Measurements from ENCODE around the gene EPYC.

The EPYC gene, protein sequence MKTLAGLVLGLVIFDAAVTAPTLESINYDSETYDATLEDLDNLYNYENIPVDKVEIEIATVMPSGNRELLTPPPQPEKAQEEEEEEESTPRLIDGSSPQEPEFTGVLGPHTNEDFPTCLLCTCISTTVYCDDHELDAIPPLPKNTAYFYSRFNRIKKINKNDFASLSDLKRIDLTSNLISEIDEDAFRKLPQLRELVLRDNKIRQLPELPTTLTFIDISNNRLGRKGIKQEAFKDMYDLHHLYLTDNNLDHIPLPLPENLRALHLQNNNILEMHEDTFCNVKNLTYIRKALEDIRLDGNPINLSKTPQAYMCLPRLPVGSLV

DNA sequence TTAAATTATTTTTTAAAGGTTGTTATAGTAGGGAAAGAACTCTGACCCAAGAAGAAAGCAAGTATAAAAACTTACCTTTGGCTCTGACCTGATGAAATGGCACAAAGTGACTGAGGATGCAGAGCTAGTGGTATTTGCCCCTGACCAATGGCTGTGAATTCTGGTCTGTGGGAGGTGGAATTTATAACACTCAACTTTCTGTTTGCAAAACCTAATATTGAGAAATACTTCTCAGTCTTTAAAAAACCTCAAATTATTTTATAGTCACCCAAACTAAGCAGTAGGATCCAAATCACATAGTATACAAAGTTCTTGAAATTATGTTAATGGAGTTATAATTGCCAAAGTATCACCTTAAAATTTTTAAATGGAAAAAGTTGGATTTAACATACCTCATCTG, at the start of gene EPYC:
TSS of gene EPYC (minus strand) at position 101 of the 400 bp plus-strand sequence. CDS start 2,407 bp downstream, outside the sequence.
- no peaks in the 10 kb centered on the region for H3K4me1 ChIP-seq (ENCODE audit: control insufficient read depth, insufficient read depth, low read length)
- no peak for DNase-seq (ENCODE audit: low read depth, low spot score)
- no peak within 1 kb of the TSS for H3K4me3 ChIP-seq (ENCODE audit: low read length)
- H3K36me3 ChIP-seq (ENCODE audit: control insufficient read depth, insufficient read depth, low read length) = no peaks in the 10 kb centered on the region
- no peaks in the 10 kb centered on the region for H3K9me3 ChIP-seq (ENCODE audit: control insufficient read depth, insufficient read depth, low read length)
- no peak within 1 kb of the TSS for H3K27ac ChIP-seq (ENCODE audit: low read length)
- no peaks in the 10 kb centered on the region for H3K27me3 ChIP-seq (ENCODE audit: control insufficient read depth, insufficient read depth, low read length)

DNA sequence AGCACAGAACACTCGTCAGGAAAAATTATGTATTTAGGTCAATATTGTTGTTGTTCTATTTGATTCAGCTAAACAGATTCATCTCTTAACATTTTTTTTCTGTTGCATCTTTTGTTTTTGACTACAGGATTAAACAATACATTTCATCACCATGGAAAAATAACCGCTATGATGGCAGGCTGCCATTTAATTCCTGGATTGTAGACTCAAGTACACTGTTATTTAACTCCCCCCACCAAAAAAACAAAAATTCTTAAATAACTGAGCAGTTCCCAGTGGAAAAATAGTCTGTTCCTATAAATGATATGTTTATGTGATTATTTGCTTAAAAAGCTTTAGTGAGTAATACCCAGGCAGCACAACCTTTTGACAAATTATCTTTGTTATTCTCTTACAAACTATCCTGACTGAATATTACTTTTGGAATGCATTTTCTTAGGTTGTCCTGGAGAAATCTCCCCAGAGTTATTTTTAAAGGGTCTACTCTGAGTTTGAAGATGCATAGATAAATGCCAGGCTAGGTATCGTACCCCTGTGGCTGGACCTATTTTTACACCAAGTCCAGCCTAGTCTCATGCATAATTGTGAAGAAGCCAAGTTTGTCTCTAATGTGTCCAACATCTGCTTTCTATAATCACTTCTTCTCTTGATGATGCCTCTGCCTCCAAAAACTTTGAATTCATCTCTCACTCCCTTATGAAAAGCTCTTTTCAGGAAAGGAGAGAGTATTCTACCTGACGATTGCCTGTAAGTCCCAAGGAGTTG, 49.4 kb upstream of the EPYC start:
- Histone ChIP-seq H3K27ac (ENCODE audit: low read length) (no peak overlapping the region), H3K36me3 (ENCODE audit: control insufficient read depth, insufficient read depth, low read length) (no peaks in the 10 kb centered on the region), H3K27me3 (ENCODE audit: control insufficient read depth, insufficient read depth, low read length) (no peaks in the 10 kb centered on the region), H3K4me1 (ENCODE audit: control insufficient read depth, insufficient read depth, low read length) (no peaks in the 10 kb centered on the region), H3K4me3 (ENCODE audit: low read length) (no peak overlapping the region), H3K9me3 (ENCODE audit: control insufficient read depth, insufficient read depth, low read length) (no peaks in the 10 kb centered on the region)
- no peak for DNase-seq (ENCODE audit: low read depth, low spot score)
- WGBS (ENCODE audit: insufficient coverage, insufficient read length) = no CpG with 5 or more reads among the region's 4 CpGs

DNA sequence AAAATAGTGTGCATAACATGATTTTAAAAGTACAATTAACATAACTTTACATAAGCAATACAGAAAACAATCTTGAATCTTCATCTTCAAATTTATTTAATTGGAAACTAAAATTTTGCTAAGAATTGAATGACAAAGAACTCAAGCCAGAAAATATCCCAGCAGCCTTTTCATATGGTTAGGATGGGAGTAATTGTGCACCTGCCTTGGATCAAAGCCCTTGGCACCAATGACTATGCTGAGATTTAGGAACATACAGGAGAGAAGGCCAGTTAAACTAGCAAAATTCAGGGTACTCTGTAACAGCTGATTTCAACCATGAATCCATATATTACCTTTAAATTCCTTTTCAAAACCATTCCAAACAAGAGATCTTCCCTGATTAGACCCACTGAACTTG, 47.3 kb upstream of the EPYC start:
- Histone ChIP-seq H3K4me3 (ENCODE audit: low read length) (no peak overlapping the region), H3K36me3 (ENCODE audit: control insufficient read depth, insufficient read depth, low read length) (no peaks in the 10 kb centered on the region), H3K9me3 (ENCODE audit: control insufficient read depth, insufficient read depth, low read length) (no peaks in the 10 kb centered on the region), H3K27me3 (ENCODE audit: control insufficient read depth, insufficient read depth, low read length) (no peaks in the 10 kb centered on the region), H3K27ac (ENCODE audit: low read length) (no peak overlapping the region), H3K4me1 (ENCODE audit: control insufficient read depth, insufficient read depth, low read length) (no peaks in the 10 kb centered on the region)
- DNase-seq (ENCODE audit: low read depth, low spot score) = no peak

DNA sequence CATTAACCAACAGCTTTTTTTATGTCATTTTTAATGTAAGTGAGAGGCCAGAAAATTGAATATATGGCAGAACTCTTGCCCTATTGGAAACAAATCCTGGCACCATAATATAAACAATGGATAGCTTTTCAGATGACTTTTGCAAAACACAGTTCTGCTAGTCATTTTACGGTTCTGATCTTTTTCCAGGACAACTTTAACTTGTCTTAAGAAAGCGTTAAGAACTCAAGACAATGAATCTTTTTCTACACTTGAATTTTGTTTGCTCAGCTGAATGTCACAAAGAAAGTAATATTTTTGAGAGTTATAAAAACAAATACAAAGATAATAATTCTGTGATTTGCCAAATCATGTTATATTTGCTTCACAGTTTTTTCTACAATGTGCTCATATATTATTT, 39.8 kb upstream of the EPYC start:
- no peak overlapping the region for H3K4me3 ChIP-seq (ENCODE audit: low read length)
- H3K36me3 ChIP-seq (ENCODE audit: control insufficient read depth, insufficient read depth, low read length) = no peaks in the 10 kb centered on the region
- no peaks in the 10 kb centered on the region for H3K9me3 ChIP-seq (ENCODE audit: control insufficient read depth, insufficient read depth, low read length)
- no peak for DNase-seq (ENCODE audit: low read depth, low spot score)
- no peaks in the 10 kb centered on the region for H3K4me1 ChIP-seq (ENCODE audit: control insufficient read depth, insufficient read depth, low read length)
- WGBS (ENCODE audit: insufficient coverage, insufficient read length) = no CpG with 5 or more reads among the region's 2 CpGs
- H3K27me3 ChIP-seq (ENCODE audit: control insufficient read depth, insufficient read depth, low read length) = no peaks in the 10 kb centered on the region
- H3K27ac ChIP-seq (ENCODE audit: low read length) = no peak overlapping the region

DNA sequence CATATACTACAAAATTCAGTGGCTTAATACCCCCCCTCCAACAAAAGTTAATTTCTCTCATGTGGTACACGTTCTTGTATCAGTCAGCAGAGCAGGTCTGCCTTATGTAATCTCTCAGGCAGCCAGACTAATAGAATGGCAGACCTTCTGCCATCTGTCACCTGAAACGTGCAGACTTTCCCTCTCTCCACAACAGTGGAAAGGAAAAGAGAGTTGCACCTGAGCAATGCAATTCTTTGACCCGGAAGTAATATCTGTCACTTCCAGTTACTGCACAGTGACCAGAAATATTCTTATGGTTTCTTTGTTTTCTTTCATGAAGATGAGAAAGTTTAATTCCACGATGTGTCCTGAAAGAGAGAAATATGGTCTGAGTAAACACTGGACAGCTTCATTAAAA, 38.6 kb upstream of the EPYC start:
- H3K4me3 ChIP-seq (ENCODE audit: low read length) = no peak overlapping the region
- no CpG with 5 or more reads among the region's 4 CpGs for WGBS (ENCODE audit: insufficient coverage, insufficient read length)
- no peaks in the 10 kb centered on the region for H3K36me3 ChIP-seq (ENCODE audit: control insufficient read depth, insufficient read depth, low read length)
- H3K4me1 ChIP-seq (ENCODE audit: control insufficient read depth, insufficient read depth, low read length) = no peaks in the 10 kb centered on the region
- H3K27ac ChIP-seq (ENCODE audit: low read length) = no peak overlapping the region
- H3K9me3 ChIP-seq (ENCODE audit: control insufficient read depth, insufficient read depth, low read length) = no peaks in the 10 kb centered on the region
- no peak for DNase-seq (ENCODE audit: low read depth, low spot score)
- H3K27me3 ChIP-seq (ENCODE audit: control insufficient read depth, insufficient read depth, low read length) = no peaks in the 10 kb centered on the region

DNA sequence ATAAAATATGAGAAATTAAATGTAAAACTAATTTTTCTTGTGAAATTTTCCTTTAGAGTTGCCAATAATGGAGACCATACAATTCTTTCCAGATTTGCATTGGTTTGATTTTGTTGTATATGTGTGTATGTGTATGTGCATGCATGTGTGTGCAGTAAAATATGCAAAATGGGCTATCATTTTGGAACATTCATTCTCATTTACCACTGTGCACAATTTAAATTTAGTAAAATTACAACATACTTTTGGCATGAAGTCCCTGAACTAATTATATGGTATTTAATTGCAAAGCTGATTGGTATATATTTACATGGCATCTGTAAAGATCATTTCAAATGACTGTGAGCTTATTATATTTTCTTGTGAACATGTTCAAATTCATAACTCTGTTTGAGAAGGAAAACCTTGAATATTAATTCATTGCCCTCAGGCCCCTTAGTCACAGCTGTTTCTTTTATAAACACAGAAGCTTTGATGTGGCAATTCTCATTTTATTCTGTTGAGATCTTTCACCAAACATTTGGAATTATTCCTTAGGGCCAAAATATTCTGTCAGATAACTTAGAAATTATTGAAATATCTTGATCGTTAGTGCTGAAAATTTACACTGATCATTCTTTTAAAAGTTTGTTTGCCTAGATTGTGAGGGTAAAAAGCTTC, 35.5 kb upstream of the EPYC start:
- Histone ChIP-seq H3K9me3 (ENCODE audit: control insufficient read depth, insufficient read depth, low read length) (no peaks in the 10 kb centered on the region), H3K36me3 (ENCODE audit: control insufficient read depth, insufficient read depth, low read length) (no peaks in the 10 kb centered on the region), H3K27ac (ENCODE audit: low read length) (no peak overlapping the region), H3K27me3 (ENCODE audit: control insufficient read depth, insufficient read depth, low read length) (no peaks in the 10 kb centered on the region), H3K4me3 (ENCODE audit: low read length) (no peak overlapping the region), H3K4me1 (ENCODE audit: control insufficient read depth, insufficient read depth, low read length) (no peaks in the 10 kb centered on the region)
- no peak for DNase-seq (ENCODE audit: low read depth, low spot score)
- WGBS (ENCODE audit: insufficient coverage, insufficient read length) = no CpG with 5 or more reads among the region's 1 CpG

DNA sequence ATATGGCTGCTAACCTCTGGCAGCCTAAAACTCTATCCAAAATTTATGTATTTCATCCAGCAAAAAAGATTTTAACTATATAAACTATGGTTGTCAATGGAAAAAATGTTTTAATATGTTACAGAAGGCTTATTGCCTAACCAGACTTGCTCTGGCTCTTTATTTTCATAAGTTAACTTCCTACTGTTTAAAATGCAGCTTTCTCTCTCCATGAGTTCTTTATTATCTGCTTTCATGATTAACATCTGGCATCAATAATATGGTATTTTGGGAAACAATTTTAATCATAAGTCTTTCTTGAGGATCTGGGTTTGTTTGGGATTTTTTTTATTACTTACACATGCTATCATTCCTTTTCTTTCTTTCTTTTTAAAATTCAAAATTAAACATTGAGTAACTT, 32.5 kb upstream of the EPYC start:
- Histone ChIP-seq H3K9me3 (ENCODE audit: control insufficient read depth, insufficient read depth, low read length) (no peaks in the 10 kb centered on the region), H3K4me1 (ENCODE audit: control insufficient read depth, insufficient read depth, low read length) (no peaks in the 10 kb centered on the region), H3K27me3 (ENCODE audit: control insufficient read depth, insufficient read depth, low read length) (no peaks in the 10 kb centered on the region), H3K36me3 (ENCODE audit: control insufficient read depth, insufficient read depth, low read length) (no peaks in the 10 kb centered on the region), H3K4me3 (ENCODE audit: low read length) (no peak overlapping the region), H3K27ac (ENCODE audit: low read length) (no peak overlapping the region)
- DNase-seq (ENCODE audit: low read depth, low spot score) = no peak

DNA sequence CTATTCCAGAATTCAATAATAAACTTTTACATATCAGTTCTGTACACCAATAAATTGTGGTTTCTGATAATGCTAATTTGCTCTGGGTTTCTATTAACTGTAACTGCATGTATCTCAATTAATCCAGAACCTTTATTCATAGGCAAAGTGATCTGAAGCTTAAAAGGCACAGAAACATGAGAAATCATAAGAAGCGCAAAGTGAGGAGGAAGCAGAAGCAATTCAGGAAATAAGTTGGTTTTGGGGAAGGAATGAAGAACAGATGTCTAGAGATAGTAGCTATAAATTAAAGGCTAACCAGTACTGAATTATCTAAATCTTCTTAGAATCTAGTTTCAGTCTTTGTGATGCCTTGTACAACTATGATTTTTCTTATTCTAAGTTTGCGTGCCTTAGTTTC, 28.5 kb upstream of the EPYC start:
- H3K4me3 ChIP-seq (ENCODE audit: low read length) = no peak overlapping the region
- WGBS (ENCODE audit: insufficient coverage, insufficient read length) = no CpG with 5 or more reads among the region's 2 CpGs
- no peaks in the 10 kb centered on the region for H3K27me3 ChIP-seq (ENCODE audit: control insufficient read depth, insufficient read depth, low read length)
- H3K27ac ChIP-seq (ENCODE audit: low read length) = no peak overlapping the region
- H3K4me1 ChIP-seq (ENCODE audit: control insufficient read depth, insufficient read depth, low read length) = no peaks in the 10 kb centered on the region
- no peak for DNase-seq (ENCODE audit: low read depth, low spot score)
- H3K9me3 ChIP-seq (ENCODE audit: control insufficient read depth, insufficient read depth, low read length) = no peaks in the 10 kb centered on the region
- H3K36me3 ChIP-seq (ENCODE audit: control insufficient read depth, insufficient read depth, low read length) = no peaks in the 10 kb centered on the region

DNA sequence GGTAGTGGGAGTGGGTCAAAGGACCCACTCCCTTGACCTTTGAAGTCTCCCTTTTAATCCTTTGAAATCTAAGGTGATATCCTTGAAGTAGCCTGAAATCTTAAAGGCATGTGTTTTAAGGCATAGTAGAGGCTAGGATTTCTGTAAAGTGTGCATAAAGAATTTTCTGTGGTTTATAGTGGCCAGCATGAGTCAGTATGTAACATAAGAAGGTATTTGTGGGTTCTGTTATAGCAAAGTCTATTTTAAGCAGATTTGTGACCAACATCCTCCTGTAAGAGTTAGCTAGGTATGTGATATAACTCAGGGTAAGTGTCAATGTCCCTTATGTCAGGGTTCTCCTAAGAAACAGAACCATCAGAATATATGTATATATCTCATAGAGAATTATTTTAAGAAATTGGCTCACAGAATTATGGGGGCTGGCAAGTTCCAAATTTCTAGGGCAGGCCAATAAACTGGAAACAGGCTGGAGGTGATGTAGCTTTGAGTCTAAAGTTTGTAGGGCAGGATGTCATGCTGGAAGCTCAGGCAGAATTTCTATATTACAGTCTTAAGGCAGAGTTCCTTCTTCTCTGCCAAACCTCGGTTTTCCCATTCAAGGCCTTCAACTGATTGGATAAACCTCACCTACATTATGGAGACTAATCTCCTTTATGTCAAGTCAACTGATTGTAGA, 18.7 kb upstream of the EPYC start:
- Histone ChIP-seq H3K4me1 (ENCODE audit: control insufficient read depth, insufficient read depth, low read length) (no peaks in the 10 kb centered on the region), H3K27ac (ENCODE audit: low read length) (no peak overlapping the region), H3K36me3 (ENCODE audit: control insufficient read depth, insufficient read depth, low read length) (no peaks in the 10 kb centered on the region), H3K4me3 (ENCODE audit: low read length) (no peak overlapping the region), H3K27me3 (ENCODE audit: control insufficient read depth, insufficient read depth, low read length) (no peaks in the 10 kb centered on the region), H3K9me3 (ENCODE audit: control insufficient read depth, insufficient read depth, low read length) (no peaks in the 10 kb centered on the region)
- WGBS (ENCODE audit: insufficient coverage, insufficient read length) = no CpG with 5 or more reads among the region's 1 CpG
- DNase-seq (ENCODE audit: low read depth, low spot score) = no peak

DNA sequence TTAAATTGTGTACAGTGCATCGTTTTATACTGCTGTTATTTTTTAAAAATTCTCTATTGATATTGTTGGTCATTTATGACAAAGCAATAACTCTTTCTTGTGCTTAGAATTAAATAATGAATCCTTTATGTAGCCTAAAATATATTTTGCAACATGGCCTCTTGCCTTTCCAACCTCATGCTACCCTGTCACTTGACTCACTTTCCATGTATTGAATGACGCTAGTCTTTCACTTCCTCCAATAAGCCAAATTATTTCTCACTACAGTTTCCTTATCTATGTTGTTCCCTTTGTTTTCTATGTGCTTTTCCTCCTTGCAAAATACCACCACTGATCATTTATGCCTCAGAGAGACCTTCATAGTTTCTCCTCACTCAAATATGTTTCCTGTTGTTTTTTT, 16.3 kb upstream of the EPYC start:
- Histone ChIP-seq H3K36me3 (ENCODE audit: control insufficient read depth, insufficient read depth, low read length) (no peaks in the 10 kb centered on the region), H3K4me3 (ENCODE audit: low read length) (no peak overlapping the region), H3K4me1 (ENCODE audit: control insufficient read depth, insufficient read depth, low read length) (no peaks in the 10 kb centered on the region), H3K27ac (ENCODE audit: low read length) (no peak overlapping the region), H3K9me3 (ENCODE audit: control insufficient read depth, insufficient read depth, low read length) (no peaks in the 10 kb centered on the region), H3K27me3 (ENCODE audit: control insufficient read depth, insufficient read depth, low read length) (no peaks in the 10 kb centered on the region)
- no CpG with 5 or more reads among the region's 2 CpGs for WGBS (ENCODE audit: insufficient coverage, insufficient read length)
- no peak for DNase-seq (ENCODE audit: low read depth, low spot score)
